ENCODE results near the gene HERC2. TPM values are rescaled to one million over a fixed set of nuclear protein-coding genes. Genes with fewer than 3 reads are reported as not detected.

Gene HERC2
- total and polyA plus RNA-seq, 10 donors, result 16.1 to 79.8 (median 58.9) TPM

DNA sequence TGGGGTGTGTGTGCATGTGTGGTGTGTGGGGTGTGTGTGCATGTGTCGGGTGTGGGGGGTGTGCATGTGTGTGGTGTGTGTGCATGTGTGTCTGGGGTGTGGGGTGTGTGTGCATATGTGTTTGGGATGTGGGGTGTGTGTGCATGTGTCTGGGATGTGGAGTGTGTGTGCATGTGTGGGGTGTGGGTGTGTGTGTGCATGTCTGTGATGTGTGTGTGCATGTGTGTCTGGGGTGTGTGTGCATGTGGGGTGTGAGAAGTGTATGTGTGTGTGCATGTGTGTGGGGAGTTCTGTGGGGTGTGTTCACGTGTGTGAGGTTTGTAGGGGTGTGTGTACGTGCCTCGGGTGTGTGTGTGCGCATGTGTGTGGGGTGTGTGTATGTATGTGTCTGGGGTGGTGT lies 216.2 kb downstream of the HERC2 start:
- Histone ChIP-seq H3K27ac (no peak overlapping the region), H3K4me1 (peaks cover 5 to 22% (median 18%) of the 10 kb centered on the region in 6 donors), H3K4me3 (no peak overlapping the region), H3K27me3 (replicated peaks in 1 of 7) (peaks cover 0 to 68% (median 23%) of the 10 kb centered on the region in 7 donors), H3K9me3 (peaks cover 0 to 6% (median 0%) of the 10 kb centered on the region in 8 donors), H3K36me3 (peaks cover 0 to 3% (median 0%) of the 10 kb centered on the region in 6 donors)
- WGBS, 5 donors, result 78 to 90% (median 88%) methylated on average over 5 of the region's 5 CpGs
- intact Hi-C loops (cut with DNase I; ENCODE audit: low total_unique reads), result no loop called here
- no peak for DNase-seq
- no peak for TF ChIP-seq POLR2A (IDR thresholded peaks at IDR 0.05)
- TF ChIP-seq CTCF (IDR thresholded peaks at IDR 0.05 in 8 of 11, conservative IDR thresholded peaks at IDR 0.05 in 3 of 11), result no peak
- TF ChIP-seq POLR2AphosphoS5 (IDR thresholded peaks at IDR 0.05), result no peak

- H3K4me3 ChIP-seq, result no peak overlapping the region
- peaks cover 0 to 73% (median 28%) of the 10 kb centered on the region in 7 donors for H3K27me3 ChIP-seq (replicated peaks in 1 of 7)
- intact Hi-C loops (cut with DNase I; ENCODE audit: low total_unique reads), result no loop called here
- DNase-seq, result no peak
- no peak overlapping the region for H3K27ac ChIP-seq
- TF ChIP-seq CTCF (IDR thresholded peaks at IDR 0.05 in 8 of 11, conservative IDR thresholded peaks at IDR 0.05 in 3 of 11), result no peak
- TF ChIP-seq POLR2A (IDR thresholded peaks at IDR 0.05), result no peak
- peaks cover 5 to 22% (median 18%) of the 10 kb centered on the region in 6 donors for H3K4me1 ChIP-seq
- WGBS, 5 donors, result 91 to 97% (median 93%) methylated on average over 9 of the region's 9 CpGs
- no peaks in the 10 kb centered on the region for H3K36me3 ChIP-seq
- peaks cover 0 to 6% (median 0%) of the 10 kb centered on the region in 8 donors for H3K9me3 ChIP-seq
Observed at GRCh38 chr15:28105224-28105791, 216.7 kb downstream of the HERC2 start.

- intact Hi-C loops (cut with DNase I; ENCODE audit: low total_unique reads), result no loop called here
- WGBS, 5 donors, result 88 to 98% (median 93%) methylated on average over 10 of the region's 10 CpGs
- peaks cover 5 to 26% (median 21%) of the 10 kb centered on the region in 6 donors for H3K4me1 ChIP-seq
- no peak overlapping the region for H3K27ac ChIP-seq
- no peaks in the 10 kb centered on the region for H3K36me3 ChIP-seq
- TF ChIP-seq CTCF (IDR thresholded peaks at IDR 0.05 in 8 of 11, conservative IDR thresholded peaks at IDR 0.05 in 3 of 11) (no peak), POLR2AphosphoS5 (IDR thresholded peaks at IDR 0.05) (no peak), POLR2A (IDR thresholded peaks at IDR 0.05) (no peak)
- DNase-seq, result peak; percentile 65
- H3K9me3 ChIP-seq, result peaks cover 0 to 6% (median 0%) of the 10 kb centered on the region in 8 donors
- H3K27me3 ChIP-seq (replicated peaks in 1 of 7), result peaks cover 0 to 83% (median 34%) of the 10 kb centered on the region in 7 donors
- H3K4me3 ChIP-seq, result no peak overlapping the region
Observed at GRCh38 chr15:28104326-28104725, 217.7 kb downstream of the HERC2 start.

- peaks cover 0 to 88% (median 39%) of the 10 kb centered on the region in 7 donors for H3K27me3 ChIP-seq (replicated peaks in 1 of 7)
- peak; percentile 70 for DNase-seq
- H3K4me1 ChIP-seq, result peaks cover 6 to 31% (median 26%) of the 10 kb centered on the region in 6 donors
- no peak overlapping the region for H3K4me3 ChIP-seq
- 83 to 91% (median 90%) methylated on average over 10 of the region's 10 CpGs for WGBS, 5 donors
- no peaks in the 10 kb centered on the region for H3K36me3 ChIP-seq
- TF ChIP-seq POLR2A (IDR thresholded peaks at IDR 0.05), result no peak
- no peak for TF ChIP-seq CTCF (IDR thresholded peaks at IDR 0.05 in 8 of 11, conservative IDR thresholded peaks at IDR 0.05 in 3 of 11)
- TF ChIP-seq POLR2AphosphoS5 (IDR thresholded peaks at IDR 0.05), result no peak
- no peak overlapping the region for H3K27ac ChIP-seq
- intact Hi-C loops (cut with DNase I; ENCODE audit: low total_unique reads), result no loop called here
- H3K9me3 ChIP-seq, result peaks cover 0 to 6% (median 0%) of the 10 kb centered on the region in 8 donors
Observed at GRCh38 chr15:28103831-28104230, 218.1 kb downstream of the HERC2 start.

Data from spleen (tissue), 11 donors.